Motor neuron (in vitro differentiated cells): ENCODE measurements around the gene ZCCHC7. TPM values are rescaled to one million over a fixed set of nuclear protein-coding genes. Genes with fewer than 3 reads are reported as not detected.
"Not testable (repeated sequence)": the region's sequence is repeated elsewhere in the genome, so short reads cannot be mapped to it uniquely, and the experiment has no call there.

Experiments
- ATAC-seq, 8 experiments: fragments of 200-7000 bp; cut with Tn5 transposase; replicated peaks in 6 of 8; 2 replicates each; pipeline ENCODE4 v1.8.0; 2021; ENCODE audit warnings: mild to moderate bottlenecking in 8 of 8, moderate library complexity in 8 of 8
- H3K27ac ChIP-seq, 2 donors: fragments of 250-450 bp; sonication (Bioruptor Pico); 2 replicates each; pipeline ENCODE4 v1.9.0; 2021; ENCODE audit warnings: antibody characterized with exemption in 2 of 2, mild to moderate bottlenecking in 2 of 2, moderate library complexity in 1 of 2
- H3K4me1 ChIP-seq, 2 donors: fragments of 250-450 bp; sonication (Bioruptor Pico); replicated peaks in 1 of 2; 2 replicates each; pipeline ENCODE4 v1.6.1; 2021; ENCODE audit warnings: antibody characterized with exemption in 2 of 2, mild to moderate bottlenecking in 2 of 2, moderate library complexity in 1 of 2
- H3K4me3 ChIP-seq, 5 donors: fragments of 250-450 bp; sonication (Bioruptor Pico); 2 replicates each; pipeline ENCODE4 v1.9.0; 2021; ENCODE audit warnings: antibody characterized with exemption in 5 of 5, mild to moderate bottlenecking in 5 of 5, moderate library complexity in 4 of 5
- WGBS, 10 experiments: fragments of 450-650 bp; shearing (Covaris generic); methylation state at CpG; one replicate each; pipeline ENCODE4 v1.0.0; 2022; 5-methylcytosine and 5-hydroxymethylcytosine counted together
- in situ Hi-C, 9 experiments: fragments of 400-800 bp; cut with MboI; loops; one replicate each; pipeline ENCODE4 v1.15.0; 2021; ENCODE audit warnings: low sequenced_read_pairs in 9 of 9, low pct_unique_long_range_greater_than_20kb in 2 of 9; ENCODE audit not compliant: unreplicated experiment in 9 of 9
- total RNA-seq, 8 experiments: library from RNA; unstranded; fragments of 300-600 nt; gene quantifications; 2 replicates each; pipeline versions ENCODE4 v1.2.3 to v1.2.4, GENCODE V29; 2022

The ZCCHC7 gene
- total RNA-seq, 8 experiments from 2014 or later, result 17.2 to 48.3 (median 25.3) TPM

DNA sequence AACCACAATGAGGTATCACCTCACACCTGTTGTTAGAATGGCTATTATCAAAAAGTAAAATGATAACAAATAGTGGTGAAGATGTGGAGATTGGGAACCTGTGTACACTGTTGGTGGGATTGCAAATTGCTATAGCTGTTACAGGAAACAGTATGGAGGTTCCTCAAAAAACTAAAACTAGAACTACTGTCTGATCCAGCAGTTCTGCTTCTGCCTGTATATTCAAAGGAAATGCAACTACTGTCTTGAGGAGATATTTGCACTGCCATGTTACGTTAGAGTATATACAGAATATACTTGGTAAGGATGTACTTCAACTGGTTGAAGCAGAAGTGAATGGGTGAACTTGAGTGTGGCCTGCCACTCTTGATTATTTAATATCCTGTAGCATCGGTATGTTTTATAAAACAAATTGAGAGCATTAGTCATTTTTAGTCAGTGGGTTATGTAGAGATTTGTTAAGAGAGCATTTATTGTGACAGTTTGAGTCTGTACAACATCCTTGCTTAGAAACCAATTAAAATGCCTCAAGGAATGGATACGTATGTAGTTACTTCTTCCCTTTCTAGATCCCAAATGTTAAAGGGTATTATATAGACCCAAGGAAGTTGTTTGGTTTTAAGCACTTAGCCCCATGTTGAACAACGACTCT is 37.5 kb downstream of the ZCCHC7 start:
- Histone ChIP-seq H3K4me1 (no peaks in the 10 kb centered on the region), H3K27ac (no peak overlapping the region), H3K4me3 (no peak overlapping the region)
- in situ Hi-C loops, result no loop called here
- no peak for ATAC-seq
- 70 to 100% (median 98%) methylated on average over 1 to 4 of the region's 4 CpGs; no CpG with 5 or more reads in 1 of the 10 experiments for WGBS, 10 experiments

DNA sequence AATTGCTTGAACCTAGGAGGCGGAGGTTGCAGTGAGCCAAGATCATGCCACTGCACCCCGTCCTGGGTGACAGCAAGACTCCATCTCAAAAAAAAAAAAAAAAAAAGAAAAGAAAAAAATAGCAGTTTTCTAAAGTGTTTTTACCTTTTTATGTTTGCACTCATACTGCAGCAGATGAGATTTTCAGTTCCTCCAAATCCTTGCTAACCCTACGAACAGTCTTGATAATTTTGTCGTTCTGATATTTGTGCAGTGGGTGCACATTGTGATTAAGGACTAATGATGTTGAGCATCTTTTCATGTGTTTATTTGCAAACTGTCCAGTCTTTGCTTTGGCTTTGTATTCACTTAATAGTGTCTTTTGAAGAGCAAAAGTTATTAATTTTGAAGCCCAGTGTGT is 42.9 kb downstream of the ZCCHC7 start:
- ATAC-seq, result no peak
- Histone ChIP-seq H3K4me1 (no peaks in the 10 kb centered on the region), H3K4me3 (no peak overlapping the region), H3K27ac (no peak overlapping the region)
- WGBS, 10 experiments, result 54 to 100% (median 98%) methylated on average over 1 to 4 of the region's 4 CpGs
- in situ Hi-C loops, result no loop called here

DNA sequence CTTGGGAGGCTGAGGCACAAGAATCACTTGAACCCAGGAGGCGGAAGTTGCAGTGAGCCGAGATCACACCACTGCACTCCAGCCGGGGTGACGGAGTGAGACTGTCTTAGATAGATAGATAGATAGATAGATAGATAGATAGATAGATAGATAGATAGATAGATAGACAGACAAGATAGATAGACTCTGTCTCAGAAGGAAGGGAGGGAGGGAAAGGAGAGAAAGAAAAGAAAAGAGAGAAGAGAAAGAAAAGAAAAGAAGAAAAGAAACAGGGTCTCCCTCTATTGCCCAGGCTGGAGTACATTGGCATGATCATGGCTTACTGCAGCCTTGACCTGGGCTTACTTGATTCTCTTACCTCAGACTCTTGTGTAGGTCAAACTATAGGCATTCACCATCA is 44.0 kb downstream of the ZCCHC7 start:
- H3K4me3 ChIP-seq, H3K27ac ChIP-seq, ATAC-seq, H3K4me1 ChIP-seq, in situ Hi-C loops: not testable (repeated sequence)
- 86 to 100% (median 98%) methylated on average over 2 to 4 of the region's 4 CpGs; no CpG with 5 or more reads in 1 of the 10 experiments for WGBS, 10 experiments

DNA sequence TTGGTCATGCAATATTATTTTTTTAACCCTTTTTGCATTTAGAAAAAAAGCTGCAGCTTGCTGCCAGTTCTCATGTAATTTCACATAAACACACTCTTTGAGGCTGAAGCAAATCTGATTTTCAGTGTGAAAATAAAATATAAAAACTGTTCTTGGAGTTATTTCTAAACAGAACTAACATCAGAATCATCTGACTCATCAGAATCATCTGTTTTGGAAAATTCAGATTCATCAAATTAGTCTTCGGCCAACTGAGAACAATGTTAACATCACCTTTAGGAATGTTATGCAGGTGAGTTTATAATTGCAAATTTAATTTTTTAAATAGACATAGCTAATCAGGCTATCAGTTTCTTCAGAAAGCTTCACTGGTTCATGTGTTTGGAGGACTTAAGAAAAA is 45.3 kb downstream of the ZCCHC7 start:
- Histone ChIP-seq H3K4me1 (no peaks in the 10 kb centered on the region), H3K27ac (no peak overlapping the region), H3K4me3 (no peak overlapping the region)
- 80 to 100% (median 100%) methylated on average over 1 of the region's 1 CpG; no CpG with 5 or more reads in 3 of the 10 experiments for WGBS, 10 experiments
- in situ Hi-C loops, result no loop called here
- no peak for ATAC-seq

DNA sequence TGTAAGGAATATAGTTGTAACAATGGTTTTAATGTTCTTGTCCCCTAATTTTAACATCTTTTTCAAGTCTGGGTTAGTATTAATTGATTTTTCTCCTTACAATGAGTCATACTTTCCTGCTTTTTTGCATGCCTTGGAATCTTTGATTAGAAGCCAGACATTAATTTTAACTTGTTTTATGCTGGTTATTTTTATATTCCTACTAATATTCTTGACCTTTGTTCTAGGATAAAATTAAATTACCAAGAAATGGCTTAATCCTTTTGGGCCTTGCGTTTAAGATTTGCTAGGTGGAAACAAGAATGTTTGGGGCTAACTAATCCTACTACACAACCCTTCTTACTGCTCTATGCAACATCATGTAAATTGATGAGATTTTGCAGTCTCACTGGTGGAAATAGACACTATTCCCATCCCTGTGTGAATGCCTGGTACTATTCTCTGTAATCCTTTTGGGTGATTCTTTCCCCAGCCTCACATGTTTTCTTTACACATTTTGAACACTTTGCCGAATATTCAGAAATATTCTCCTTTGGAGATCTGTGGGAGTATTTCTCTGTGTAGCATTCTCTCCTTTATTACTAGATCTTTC is 47.2 kb downstream of the ZCCHC7 start:
- no peak overlapping the region for H3K27ac ChIP-seq
- WGBS, 10 experiments, result 79 to 100% (median 88%) methylated on average over 1 to 2 of the region's 2 CpGs; no CpG with 5 or more reads in 1 of the 10 experiments
- H3K4me1 ChIP-seq, result no peaks in the 10 kb centered on the region
- ATAC-seq, result peak in 3 of 8 experiments; percentile 48 to 61 (median 56)
- in situ Hi-C loops, result no loop called here
- no peak overlapping the region for H3K4me3 ChIP-seq

DNA sequence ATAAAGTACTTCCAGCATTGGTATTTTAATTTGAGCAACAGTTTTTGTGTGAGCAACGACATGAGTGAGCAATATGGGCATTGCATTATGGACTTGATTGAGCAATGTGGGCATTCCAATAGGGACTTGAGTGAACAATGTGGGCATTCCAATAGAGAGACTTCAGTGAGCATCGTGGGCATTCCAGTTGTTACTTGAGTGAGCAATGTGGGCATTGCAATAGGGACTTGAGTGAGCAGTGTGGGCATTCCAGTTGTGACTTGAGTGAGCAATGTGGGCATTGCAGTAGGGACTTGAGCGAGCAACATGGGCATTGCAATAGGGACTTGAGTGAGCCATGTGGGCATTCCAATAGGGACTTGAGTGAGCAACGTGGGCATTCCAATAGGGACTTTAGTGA is 52.2 kb downstream of the ZCCHC7 start:
- in situ Hi-C loops, result no loop called here
- WGBS, 10 experiments, result 83 to 100% (median 96%) methylated on average over 1 to 4 of the region's 4 CpGs; no CpG with 5 or more reads in 1 of the 10 experiments
- no peak overlapping the region for H3K4me3 ChIP-seq
- no peak for ATAC-seq
- H3K4me1 ChIP-seq, result no peaks in the 10 kb centered on the region
- H3K27ac ChIP-seq, result no peak overlapping the region

DNA sequence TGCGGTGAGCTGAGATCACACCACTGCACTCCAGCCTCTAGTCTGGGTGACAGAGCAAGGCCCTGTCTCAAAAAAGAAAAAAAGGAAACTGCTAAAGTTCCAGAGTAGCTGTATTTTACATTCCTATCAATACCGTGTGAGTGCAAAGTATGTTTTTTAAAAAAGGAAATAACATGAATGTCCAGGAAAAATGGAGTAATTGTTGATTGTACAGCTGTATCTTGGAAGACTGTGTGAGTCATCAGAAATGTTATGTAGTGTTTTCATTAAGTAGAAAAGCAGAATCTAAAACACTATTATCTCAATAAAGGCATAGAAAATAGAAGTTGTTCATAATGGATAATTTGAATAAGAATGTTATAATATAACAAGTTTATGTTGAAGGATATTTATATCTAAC is 53.9 kb downstream of the ZCCHC7 start:
- 45 to 100% (median 85%) methylated on average over 1 to 2 of the region's 2 CpGs; no CpG with 5 or more reads in 1 of the 10 experiments for WGBS, 10 experiments

DNA sequence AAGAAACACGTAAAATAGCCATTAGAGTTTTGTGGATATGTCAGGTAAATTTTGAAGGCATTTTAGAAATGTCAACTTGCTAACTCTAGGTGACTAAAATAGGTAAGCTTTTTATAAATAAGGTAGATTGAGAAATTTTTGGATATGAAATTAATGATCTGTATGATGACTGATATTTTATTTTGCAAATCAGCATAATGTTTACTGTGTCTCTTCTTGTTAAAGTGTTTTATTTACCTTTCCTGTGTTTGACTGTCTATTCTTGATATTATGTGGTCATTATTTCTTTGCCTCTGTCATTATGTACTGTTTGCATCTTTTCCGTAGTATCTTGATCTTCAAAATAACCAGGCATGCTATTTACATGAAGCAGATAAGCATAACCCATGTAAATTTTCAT is 58.4 kb downstream of the ZCCHC7 start:
- in situ Hi-C loops, result no loop called here
- H3K4me3 ChIP-seq, result no peak overlapping the region
- H3K27ac ChIP-seq, result no peak overlapping the region
- 65 to 100% (median 90%) methylated on average over 1 to 2 of the region's 2 CpGs for WGBS, 10 experiments
- peak in 2 of 8 experiments; percentile 37 to 57 for ATAC-seq
- no peaks in the 10 kb centered on the region for H3K4me1 ChIP-seq

More for the DNA sequence above, 53.9 kb downstream of the ZCCHC7 start:
- Histone ChIP-seq H3K4me1 (no peaks in the 10 kb centered on the region), H3K27ac (no peak overlapping the region), H3K4me3 (no peak overlapping the region)
- ATAC-seq, result no peak
- in situ Hi-C loops, result no loop called here

DNA sequence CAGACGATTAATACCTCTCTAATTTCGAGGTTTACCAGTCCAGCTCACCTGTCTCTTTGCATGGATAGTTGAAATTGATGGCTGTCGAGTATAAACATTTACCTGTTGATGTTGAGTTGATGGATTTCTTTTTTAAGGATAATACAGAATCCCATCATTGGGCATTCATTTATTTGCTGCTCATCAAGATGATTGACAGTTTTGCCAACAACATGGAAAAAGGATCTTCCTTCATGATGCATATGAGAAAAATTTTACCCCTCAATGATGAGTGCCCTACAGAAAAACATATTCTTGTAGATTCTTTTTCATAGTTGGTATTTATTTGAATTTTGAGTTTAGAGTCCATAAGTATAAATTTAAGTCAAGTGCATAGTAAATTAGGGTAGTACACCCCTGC is 59.2 kb downstream of the ZCCHC7 start:
- ATAC-seq, result no peak
- Histone ChIP-seq H3K27ac (no peak overlapping the region), H3K4me1 (no peaks in the 10 kb centered on the region), H3K4me3 (no peak overlapping the region)
- in situ Hi-C loops, result no loop called here
- 68 to 100% (median 94%) methylated on average over 1 to 3 of the region's 3 CpGs; no CpG with 5 or more reads in 2 of the 10 experiments for WGBS, 10 experiments

DNA sequence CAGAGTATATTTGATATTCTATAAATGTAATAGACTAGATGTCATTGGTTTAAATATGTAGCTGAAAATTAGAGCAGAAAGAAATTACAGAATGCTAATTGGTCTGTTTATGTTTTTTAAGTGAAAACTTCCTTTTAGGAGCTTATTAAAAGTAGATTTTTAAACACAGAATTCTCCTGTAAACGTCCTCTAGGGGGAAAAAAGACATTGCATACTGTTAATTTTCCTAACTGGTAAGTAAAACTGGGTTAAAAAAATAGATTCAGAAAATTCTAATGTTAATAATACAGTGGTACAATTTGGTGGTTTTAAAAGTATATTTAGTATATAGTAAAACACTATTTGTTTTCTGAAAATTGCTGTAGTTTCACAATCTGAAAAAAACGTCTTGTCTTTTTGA is 59.8 kb downstream of the ZCCHC7 start:
- WGBS, 10 experiments, result 25 to 100% (median 83%) methylated on average over 1 to 2 of the region's 2 CpGs
- H3K27ac ChIP-seq, result no peak overlapping the region
- no peak for ATAC-seq
- H3K4me3 ChIP-seq, result no peak overlapping the region
- in situ Hi-C loops, result no loop called here
- no peaks in the 10 kb centered on the region for H3K4me1 ChIP-seq

DNA sequence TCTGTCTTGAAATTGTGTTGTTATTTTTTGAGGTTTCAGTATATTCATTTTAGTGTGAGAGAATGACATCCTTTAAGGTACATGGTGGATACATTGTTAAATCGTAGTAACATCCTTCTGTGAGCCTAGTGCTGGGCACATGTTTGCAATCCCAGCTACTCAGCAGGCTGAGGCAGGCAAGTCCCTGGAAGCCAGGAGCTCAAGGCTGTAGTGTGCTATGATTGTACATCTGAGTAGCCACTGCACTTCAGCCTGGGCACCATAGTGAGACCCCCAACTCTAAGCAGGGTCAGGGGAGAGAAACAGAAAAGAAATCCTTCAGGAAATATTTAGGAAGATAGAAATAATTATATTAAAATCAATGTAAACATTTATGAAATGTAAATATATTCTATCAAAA is 62.3 kb downstream of the ZCCHC7 start:
- H3K4me1 ChIP-seq, result no peaks in the 10 kb centered on the region
- 83 to 88% methylated on average over 1 of the region's 1 CpG; no CpG with 5 or more reads in 8 of the 10 experiments for WGBS, 10 experiments
- ATAC-seq, result no peak
- no peak overlapping the region for H3K4me3 ChIP-seq
- in situ Hi-C loops, result no loop called here
- no peak overlapping the region for H3K27ac ChIP-seq

DNA sequence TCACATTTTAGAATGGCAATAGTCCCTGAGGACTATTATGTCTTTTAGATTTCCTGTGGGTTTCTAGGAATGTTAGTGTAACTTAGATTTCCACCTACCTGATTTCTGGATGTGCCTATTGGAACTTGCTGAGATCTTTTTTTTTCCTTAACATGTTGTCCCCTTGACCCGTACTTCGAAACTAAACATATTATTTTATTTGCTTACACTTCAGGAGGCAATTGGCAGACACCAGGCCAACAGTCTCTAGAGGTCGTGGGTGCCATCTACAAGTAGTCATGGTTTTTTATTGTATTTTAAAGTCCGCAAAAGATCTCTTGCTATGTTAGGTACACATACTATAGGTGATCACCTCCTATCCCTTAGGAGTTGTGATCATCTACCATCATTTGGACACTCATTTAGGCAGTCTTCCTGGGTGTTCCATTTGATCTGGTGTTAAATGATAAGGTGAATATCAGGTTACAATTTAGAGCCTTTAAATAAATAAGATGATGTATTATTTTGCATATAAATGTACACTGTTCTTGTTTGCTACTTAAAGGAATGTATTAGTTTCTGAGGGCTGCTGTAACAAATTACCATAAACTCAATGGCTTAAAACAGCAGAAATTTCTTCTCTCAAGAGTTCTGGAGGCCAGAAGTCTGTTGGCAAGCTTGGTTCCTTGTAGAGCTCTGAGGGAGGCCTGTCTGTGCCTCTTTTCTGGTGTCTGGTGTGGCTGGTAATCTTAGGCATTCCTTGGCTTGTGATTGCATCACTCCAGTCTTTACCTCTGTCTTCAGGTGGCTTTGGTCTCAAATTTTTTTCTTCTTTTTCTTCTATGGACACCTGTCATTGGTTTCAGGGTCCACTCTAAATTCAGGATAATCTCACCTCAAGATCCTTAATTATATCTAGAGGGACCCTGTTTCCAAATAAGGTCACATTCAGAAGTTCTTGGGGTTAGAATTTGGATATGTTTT is 64.8 kb downstream of the ZCCHC7 start:
- no peak for ATAC-seq
- Histone ChIP-seq H3K4me3 (no peak overlapping the region), H3K27ac (no peak overlapping the region), H3K4me1 (no peaks in the 10 kb centered on the region)
- in situ Hi-C loops, result no loop called here
- 86 to 100% (median 96%) methylated on average over 1 to 4 of the region's 4 CpGs for WGBS, 10 experiments

DNA sequence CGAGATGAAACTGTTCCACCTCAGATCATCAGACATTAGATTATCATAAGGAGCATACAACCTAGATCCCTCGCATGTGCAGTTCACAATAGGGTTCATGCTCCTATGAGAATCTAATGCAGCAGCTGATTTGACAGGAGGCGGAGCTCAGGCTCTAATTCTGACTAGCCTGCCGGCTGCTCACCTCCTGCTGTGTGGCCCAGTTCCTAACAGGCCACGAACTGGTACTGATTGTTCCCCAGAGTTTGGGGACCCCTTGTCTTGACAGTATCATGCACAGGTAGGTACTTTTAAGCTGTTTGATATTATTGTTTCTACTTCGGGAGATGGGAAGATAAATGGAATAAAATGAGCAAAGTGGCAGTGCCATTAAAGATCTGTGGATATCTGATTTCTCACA is 66.9 kb downstream of the ZCCHC7 start:
- no peaks in the 10 kb centered on the region for H3K4me1 ChIP-seq
- WGBS, 10 experiments, result 81 to 100% (median 92%) methylated on average over 1 to 6 of the region's 6 CpGs; no CpG with 5 or more reads in 2 of the 10 experiments
- in situ Hi-C loops, result no loop called here
- H3K4me3 ChIP-seq, result no peak overlapping the region
- ATAC-seq, result no peak
- no peak overlapping the region for H3K27ac ChIP-seq
